Activated CD8-positive, alpha-beta T cell treated with anti-CD3 and anti-CD28 coated beads, Interleukin-2, amount 10 ng/mL, durations not matched to agents 7 days and 5 days (primary cell): Measurements from ENCODE around the gene UBE2D3. TPM values are rescaled to one million over a fixed set of nuclear protein-coding genes. Genes with fewer than 3 reads are reported as not detected.

Source experiments
- total RNA-seq, 2 experiments: library from RNA; stranded (reverse); gene quantifications; one replicate each; pipeline ENCODE4 v1.2.3, GENCODE V29; 2021

UBE2D3 gene
- total RNA-seq, 2 experiments from 2014 or later: 388 to 409 TPM

Other genes with a start within 250 kb of the UBE2D3 start
- 10 to 100 TPM; 15.1 to 16.6 TPM for gene MANBA, start 66.6 kb downstream of the UBE2D3 start, total RNA-seq
- 10 to 100 TPM; 37.7 to 40.0 TPM for gene CISD2, start 41.4 kb upstream of the UBE2D3 start, total RNA-seq
- 1 to 10 TPM in 1 of 2 experiments, under 1 TPM in 1; 0.83 to 1.3 TPM for gene SLC9B1, start 192.2 kb upstream of the UBE2D3 start, total RNA-seq
- 10 to 100 TPM; 19.1 to 21.9 TPM for gene SLC9B2, start 249.2 kb upstream of the UBE2D3 start, total RNA-seq